Hematopoietic multipotent progenitor cell treated with erythropoietin and hydrocortisone succinate and interleukin-3 and kit ligand, for 6 days (in vitro differentiated cells): Measurements from ENCODE around the gene STAT6.
"Not testable (repeated sequence)": the region's sequence is repeated elsewhere in the genome, so short reads cannot be mapped to it uniquely, and the experiment has no call there.

Experiments
- DNase-seq: peaks from one replicate; pipeline ENCODE4 v3.0.0-alpha.2; 2015

The STAT6 gene

DNA sequence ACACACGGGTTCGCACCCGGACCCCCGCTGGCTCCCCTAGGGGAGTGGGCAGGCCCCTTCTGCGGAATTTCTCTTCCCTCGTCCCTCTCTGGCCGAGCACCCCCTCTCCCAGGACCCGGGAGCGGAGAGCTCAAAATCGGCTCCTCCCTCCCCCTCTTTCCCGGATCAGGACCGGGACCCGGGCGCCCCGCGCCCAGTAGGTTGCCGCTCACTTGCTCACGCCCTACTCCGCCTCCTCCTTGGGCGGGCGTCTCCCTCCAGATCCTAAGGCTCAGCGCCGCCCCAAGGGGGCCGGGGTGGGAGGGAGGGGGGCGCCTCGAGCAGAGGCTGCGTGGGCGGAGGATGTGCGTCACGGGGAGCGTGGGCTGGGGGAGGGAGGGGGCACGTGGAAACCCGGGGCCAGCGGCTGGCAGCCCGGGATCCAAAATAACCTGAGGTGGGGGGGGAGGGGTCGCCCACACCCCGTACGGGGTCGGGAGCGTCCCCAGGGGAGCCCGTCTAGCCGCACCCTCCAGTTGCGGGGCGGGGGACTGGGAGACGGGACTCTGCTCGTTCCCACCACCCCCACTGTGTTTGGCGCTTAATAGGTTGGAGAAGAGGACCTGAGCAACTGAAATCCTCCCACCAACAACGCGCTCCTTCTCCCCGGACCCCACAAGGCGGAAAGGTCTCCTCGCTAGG, 24.0 kb downstream of the STAT6 start:
- peak; percentile 92 for DNase-seq

GRCh38 chr12:57086493-57087009, 24.6 kb downstream of the STAT6 start:
- peak; percentile 73 for DNase-seq

- peak; percentile 74 for DNase-seq
Measured at GRCh38 chr12:57085999-57086492, 25.1 kb downstream of the STAT6 start.

- no peak for DNase-seq
Measured at GRCh38 chr12:57080855-57081254, 30.3 kb downstream of the STAT6 start.

DNA sequence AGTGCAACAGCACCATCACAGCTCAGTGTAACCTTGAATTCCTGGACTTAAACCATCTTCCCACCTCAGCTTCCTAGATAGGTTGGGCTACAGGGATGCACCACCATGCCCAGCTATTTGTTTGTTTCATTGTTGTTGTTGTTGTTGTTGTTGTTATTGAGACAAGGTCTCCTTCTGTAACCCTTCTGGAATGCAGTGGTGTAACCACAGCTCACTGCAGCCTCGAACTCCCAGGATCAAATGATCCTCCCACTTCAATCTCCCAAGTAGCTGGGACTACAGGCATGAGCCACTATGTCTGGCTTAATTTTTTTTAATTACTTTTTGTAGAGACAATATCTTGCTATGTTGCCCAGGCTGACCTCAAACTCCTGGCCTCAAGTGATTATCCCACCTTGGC, 31.3 kb downstream of the STAT6 start:
- DNase-seq: no peak

DNA sequence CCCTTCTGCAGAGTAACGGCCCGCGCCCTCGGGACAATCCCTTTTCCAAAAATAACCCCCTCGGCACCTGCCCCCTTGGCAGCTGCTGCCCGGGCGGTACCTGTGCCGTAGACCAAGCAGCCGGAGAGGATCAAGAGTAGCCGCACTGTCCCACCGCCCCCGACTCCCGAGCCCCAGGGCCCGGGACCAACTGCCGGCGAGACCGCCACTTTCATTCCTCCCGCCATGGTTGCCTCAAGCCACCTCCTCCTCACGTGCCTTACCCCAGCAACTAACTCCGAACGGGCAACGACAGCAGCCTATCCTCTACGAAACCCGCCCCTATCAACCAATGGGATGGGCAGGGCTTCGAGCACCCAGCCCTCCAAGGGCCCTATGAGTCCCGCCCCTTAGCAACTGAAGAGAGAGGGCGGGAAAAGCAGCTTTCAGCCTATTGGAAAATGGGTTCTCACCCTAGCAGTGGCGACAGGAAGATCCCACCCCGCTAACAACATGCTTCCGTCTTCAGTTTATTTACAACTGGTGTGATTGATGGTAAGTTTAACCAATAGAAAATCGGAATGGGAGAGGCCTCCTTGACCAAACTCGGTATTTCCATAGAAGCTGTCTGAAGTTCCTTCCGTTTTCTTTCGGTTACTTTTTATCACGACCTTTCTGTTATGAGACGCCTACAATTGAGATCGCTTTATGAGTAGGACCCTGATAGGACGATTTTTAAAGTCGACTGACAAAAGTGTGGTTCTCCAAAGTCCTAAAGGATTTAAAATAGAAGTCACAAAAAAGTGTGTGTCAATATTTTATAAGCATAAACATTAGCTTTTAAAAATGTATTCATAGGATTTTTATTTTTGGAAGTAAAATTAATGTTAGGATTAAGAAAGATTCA, 32.4 kb downstream of the STAT6 start, which contains the start of gene NEMP1:
Gene NEMP1, minus strand, starts transcription at position 273 of the 886 bp plus-strand sequence. Its CDS starts 46 bp downstream, at position 227.
- DNase-seq: peak; percentile 100

- DNase-seq: not testable (repeated sequence)
Measured at GRCh38 chr12:57073566-57074450, 37.4 kb downstream of the STAT6 start.

DNA sequence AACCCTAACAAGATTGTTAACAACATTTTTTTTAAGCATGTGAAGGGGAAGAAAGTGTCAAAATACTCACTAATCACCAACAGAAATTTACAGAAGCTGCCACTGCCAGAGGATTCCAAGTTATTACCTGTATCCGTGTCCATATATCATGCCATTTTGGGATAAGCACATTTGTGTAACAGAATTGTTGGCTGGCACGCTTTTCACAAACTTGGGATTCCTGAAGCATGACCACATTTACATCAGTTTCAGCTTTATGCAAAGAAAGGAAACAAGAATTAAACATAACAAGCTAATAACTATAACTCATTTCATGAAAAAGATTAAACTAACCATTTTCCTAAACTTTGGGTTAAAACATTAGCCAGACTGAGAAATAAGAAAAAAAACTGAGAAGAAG, 38.5 kb downstream of the STAT6 start:
- no peak for DNase-seq

DNA sequence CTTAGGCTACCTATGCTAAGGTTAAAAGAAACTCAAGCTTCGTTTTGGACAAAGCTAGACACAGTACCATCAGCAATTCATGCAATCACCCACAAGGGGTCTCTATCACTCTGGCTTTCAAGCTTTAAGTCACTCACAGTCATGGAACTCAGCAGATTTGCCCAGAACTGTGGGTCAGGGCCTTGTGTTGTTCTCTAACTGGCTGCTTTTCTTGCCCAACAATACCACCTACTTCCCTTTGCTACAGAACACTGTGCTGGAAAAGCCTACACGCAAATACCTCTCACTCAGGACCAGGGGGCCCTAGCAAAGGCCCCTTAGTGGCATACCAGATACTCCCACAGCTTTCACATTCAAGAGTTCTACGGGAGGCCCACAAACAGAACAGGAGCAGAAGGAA, 41.6 kb downstream of the STAT6 start:
- peak; percentile 94 for DNase-seq

- DNase-seq: no peak
Measured at GRCh38 chr12:57066245-57066644, 44.9 kb downstream of the STAT6 start.

DNA sequence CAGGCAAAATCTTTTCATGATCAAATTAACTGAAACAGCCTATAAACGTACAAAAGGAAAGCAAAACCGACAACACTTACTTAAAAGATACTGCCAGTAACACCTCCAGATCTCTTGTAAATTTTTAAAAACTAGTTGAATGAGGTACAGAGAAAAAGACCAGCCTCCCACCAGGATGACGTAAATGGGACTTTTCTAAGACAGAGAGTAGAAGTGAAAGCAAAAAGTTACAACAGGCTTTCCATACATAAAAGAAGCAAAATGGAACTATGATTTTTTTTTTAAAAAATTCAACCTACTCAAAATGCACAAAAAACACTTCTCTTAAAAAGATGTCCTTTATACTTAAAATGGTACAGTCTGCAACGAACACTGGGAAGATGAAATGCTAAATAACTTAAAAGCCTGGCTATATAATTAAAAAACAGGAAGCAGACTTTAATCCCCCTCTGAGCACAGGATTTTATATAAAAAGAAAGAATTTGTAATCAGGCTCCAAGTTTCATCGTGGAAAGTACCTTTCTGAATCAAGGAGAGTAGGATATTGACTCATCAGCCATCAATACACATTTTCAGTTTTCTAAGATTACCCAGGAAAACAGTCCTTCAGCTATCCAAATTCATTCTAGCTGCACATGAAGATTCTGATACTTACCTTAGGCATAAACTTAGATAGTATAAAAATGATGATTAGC, 47.0 kb downstream of the STAT6 start:
- DNase-seq: no peak

DNA sequence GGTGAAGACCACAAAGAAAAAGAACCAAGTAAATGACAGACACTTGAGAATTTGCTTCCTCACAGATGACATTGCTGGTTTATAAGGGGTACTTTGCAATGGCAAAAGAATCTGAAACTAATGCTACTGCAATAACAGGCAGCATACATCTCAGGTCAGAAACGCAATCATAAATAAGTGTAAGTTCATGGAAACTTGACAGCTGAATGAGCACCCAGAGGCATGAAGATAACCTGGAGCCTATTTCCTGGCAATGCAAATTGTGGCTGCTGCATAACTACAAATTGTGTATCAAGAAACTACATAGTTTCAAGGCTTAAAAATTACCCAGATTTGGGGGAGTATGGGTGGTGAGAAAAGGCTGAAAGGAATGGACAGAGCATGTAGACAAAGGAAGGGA, 52.7 kb downstream of the STAT6 start:
- DNase-seq: no peak

- no peak for DNase-seq
Measured at GRCh38 chr12:57057067-57057751, 54.0 kb downstream of the STAT6 start.

- peak; percentile 42 for DNase-seq
Measured at GRCh38 chr12:57055824-57056223, 55.3 kb downstream of the STAT6 start.

DNA sequence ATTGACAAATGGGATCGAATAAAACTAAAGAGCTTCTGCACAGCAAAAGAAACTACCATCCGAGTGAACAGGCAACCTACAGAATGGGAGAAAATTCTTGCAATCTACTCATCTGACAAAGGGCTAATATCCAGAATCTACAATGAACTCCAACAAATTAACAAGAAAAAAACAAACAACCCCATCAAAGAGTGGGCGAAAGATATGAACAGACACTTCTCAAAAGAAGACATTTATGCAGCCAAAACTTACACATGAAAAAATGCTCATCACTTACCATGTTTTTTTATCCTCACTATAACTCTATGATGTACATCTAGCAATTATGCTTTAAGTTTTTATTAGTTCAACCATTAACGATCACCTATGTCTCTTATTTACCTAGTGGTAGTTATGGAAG, 57.3 kb downstream of the STAT6 start:
- DNase-seq: not testable (repeated sequence)

DNA sequence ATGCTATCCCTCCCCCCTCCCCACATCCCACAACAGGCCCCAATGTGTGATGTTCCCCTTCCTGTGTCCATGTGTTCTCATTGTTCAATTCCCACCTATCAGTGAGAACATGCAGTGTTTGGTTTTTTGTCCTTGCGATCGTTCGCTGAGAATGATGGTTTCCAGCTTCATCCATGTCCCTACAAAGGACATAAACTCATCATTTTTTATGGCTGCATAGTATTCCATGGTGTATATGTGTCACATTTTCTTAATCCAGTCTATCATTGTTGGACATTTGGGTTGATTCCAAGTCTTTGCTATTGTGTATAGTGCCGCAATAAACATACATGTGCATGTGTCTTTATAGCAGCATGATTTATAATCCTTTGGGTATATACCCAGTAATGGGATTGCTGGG, 58.0 kb downstream of the STAT6 start:
- not testable (repeated sequence) for DNase-seq

DNA sequence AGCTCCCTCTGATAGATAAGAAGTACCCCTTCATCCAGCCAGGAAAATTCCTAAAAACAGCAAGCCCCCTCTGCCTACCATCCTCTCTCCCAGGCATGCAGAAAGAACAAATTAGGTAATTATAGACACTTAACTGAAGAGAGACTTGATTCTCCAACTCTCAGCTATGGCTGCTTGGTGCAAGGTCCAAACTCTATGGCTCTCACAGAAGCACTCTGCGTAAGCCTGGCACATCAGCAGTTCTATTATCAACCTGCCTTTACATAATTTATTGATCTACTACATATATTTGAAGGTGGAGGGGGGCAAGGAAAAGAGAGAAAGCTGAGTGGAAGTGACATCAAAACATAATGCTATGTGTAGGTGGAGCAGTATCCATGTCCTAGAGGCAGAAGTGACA, 60.2 kb downstream of the STAT6 start:
- DNase-seq: no peak

- peak; percentile 32 for DNase-seq
Measured at GRCh38 chr12:57049890-57050289, 61.3 kb downstream of the STAT6 start, which contains the start of gene MYO1A. Gene MYO1A, minus strand, starts transcription at chr12:57050129. Its CDS starts 1,806 bp downstream, at chr12:57048323.

- DNase-seq: no peak
Measured at GRCh38 chr12:57049119-57049446, 62.1 kb downstream of the STAT6 start.

GRCh38 chr12:57048423-57049118, 62.6 kb downstream of the STAT6 start:
- DNase-seq: no peak

- DNase-seq: no peak
Measured at GRCh38 chr12:57047981-57048380, 63.2 kb downstream of the STAT6 start.
